Esophagus muscularis mucosa (tissue), 4 donors: ENCODE results near the gene SLC20A1. TPM values are rescaled to one million over a fixed set of nuclear protein-coding genes. Genes with fewer than 3 reads are reported as not detected.

Experiments used
- DNase-seq: peaks from one replicate; pipeline ENCODE4 v3.0.0-alpha.2; 2017; ENCODE audit errors: extremely low spot score
- H3K27ac ChIP-seq, 4 donors: fragments of 200-600 bp; sonication (generic); replicated peaks in 1 of 4; 1 replicate in 3 of 4; 2 replicates in 1 of 4; pipeline ENCODE4 v1.5.1; 2016 to 2019; ENCODE audit warnings: mild to moderate bottlenecking in 1 of 4
- H3K27me3 ChIP-seq, 4 donors: fragments of 200-600 bp; sonication (generic); one replicate each; pipeline versions ENCODE4 v1.5.1 to v1.6.0; 2016 to 2019
- H3K36me3 ChIP-seq, 4 donors: fragments of 200-600 bp; sonication (generic); one replicate each; pipeline ENCODE4 v1.5.1; 2016 to 2019
- H3K4me1 ChIP-seq, 4 donors: fragments of 200-600 bp; sonication (generic); one replicate each; pipeline ENCODE4 v1.5.1; 2016 to 2019
- H3K4me3 ChIP-seq, 4 donors: fragments of 200-600 bp; sonication (generic); 1 replicate in 2 of 4; 2 replicates in 2 of 4; pipeline ENCODE4 v1.5.1; 2016 to 2019; ENCODE audit warnings: mild to moderate bottlenecking in 4 of 4, moderate library complexity in 1 of 4
- H3K9me3 ChIP-seq, 4 donors: fragments of 200-600 bp; sonication (generic); 1 replicate in 3 of 4; 2 replicates in 1 of 4; pipeline ENCODE4 v1.5.1; 2016 to 2019
- EP300 ChIP-seq: sonication (generic); formaldehyde crosslinking; IDR thresholded peaks from one replicate; pipeline ENCODE4 v1.6.1; 2017; ENCODE audit warnings: antibody characterized with exemption
- POLR2A ChIP-seq: fragments of 450-650 bp; IDR thresholded peaks from one replicate; pipeline ENCODE4 v1.6.1; 2017; ENCODE audit warnings: antibody characterized with exemption, moderate library complexity, mild to moderate bottlenecking, low read depth
- POLR2AphosphoS5 ChIP-seq, 2 donors: sonication (generic); formaldehyde crosslinking; IDR thresholded peaks; one replicate each; pipeline ENCODE4 v1.6.1; 2017; ENCODE audit warnings: antibody characterized with exemption in 2 of 2
- WGBS: methylation state at CpG from one replicate; pipeline ENCODE4 v1.1.5; 2018; 5-methylcytosine and 5-hydroxymethylcytosine counted together
- intact Hi-C: fragments of 100-400 bp; cut with DNase I; formaldehyde crosslinking; loops from one replicate; pipeline ENCODE4 v1.15.1; 2023
- total RNA-seq, 4 donors: library from RNA; depleted of rRNA; stranded (reverse); fragments of >200 nt; gene quantifications; one replicate each; pipeline versions ENCODE4 v1.1.0 to v1.2.1, GENCODE V29; 2016
- TF ChIP-seq, protein P1 (sequence below), 3 experiments: fragments of 200-600 bp in 2 of 3; fragments of 450-650 bp in 1 of 3; sonication (generic) in 2 of 3; IDR thresholded peaks; one replicate each; pipeline ENCODE4 v1.5.1; 2017 to 2019; ENCODE audit warnings: antibody characterized with exemption in 3 of 3, mild to moderate bottlenecking in 2 of 3, moderate library complexity in 1 of 3

The SLC20A1 gene
- total RNA-seq, 4 donors from 2014 or later, result 12.0 to 34.1 (median 14.9) TPM

DNA sequence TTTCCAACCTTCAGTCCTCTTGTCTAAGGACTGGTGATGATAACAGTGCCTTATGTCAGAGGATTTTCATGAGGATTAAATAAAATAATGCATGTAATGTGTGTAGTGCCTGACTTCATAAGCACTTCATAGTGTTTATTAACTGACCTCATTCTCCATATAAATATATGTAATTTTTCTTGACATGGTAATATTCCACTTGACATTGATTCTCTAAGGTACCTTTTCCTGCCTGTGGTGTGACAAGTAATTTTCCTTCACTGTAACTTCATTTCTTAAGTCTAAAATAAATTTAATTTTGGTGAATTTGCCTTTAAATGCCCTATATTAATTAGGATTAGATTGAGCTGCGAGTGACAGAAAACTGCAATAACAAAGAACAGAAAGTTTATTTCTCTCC, 27.3 kb downstream of the SLC20A1 start:
- intact Hi-C loops, result no loop called here
- Histone ChIP-seq H3K27me3 (no peaks in the 10 kb centered on the region), H3K9me3 (no peaks in the 10 kb centered on the region), H3K27ac (no peak overlapping the region), H3K4me3 (no peak overlapping the region), H3K4me1 (peaks cover 0 to 4% (median 0%) of the 10 kb centered on the region in 4 donors), H3K36me3 (no peaks in the 10 kb centered on the region)
- DNase-seq, result no peak
- 96% methylated on average over 1 of the region's 1 CpG for WGBS
- TF ChIP-seq, protein P1, sequence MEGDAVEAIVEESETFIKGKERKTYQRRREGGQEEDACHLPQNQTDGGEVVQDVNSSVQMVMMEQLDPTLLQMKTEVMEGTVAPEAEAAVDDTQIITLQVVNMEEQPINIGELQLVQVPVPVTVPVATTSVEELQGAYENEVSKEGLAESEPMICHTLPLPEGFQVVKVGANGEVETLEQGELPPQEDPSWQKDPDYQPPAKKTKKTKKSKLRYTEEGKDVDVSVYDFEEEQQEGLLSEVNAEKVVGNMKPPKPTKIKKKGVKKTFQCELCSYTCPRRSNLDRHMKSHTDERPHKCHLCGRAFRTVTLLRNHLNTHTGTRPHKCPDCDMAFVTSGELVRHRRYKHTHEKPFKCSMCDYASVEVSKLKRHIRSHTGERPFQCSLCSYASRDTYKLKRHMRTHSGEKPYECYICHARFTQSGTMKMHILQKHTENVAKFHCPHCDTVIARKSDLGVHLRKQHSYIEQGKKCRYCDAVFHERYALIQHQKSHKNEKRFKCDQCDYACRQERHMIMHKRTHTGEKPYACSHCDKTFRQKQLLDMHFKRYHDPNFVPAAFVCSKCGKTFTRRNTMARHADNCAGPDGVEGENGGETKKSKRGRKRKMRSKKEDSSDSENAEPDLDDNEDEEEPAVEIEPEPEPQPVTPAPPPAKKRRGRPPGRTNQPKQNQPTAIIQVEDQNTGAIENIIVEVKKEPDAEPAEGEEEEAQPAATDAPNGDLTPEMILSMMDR (IDR thresholded peaks at IDR 0.05), result no peak
- no peak for TF ChIP-seq POLR2A
- TF ChIP-seq POLR2AphosphoS5 (IDR thresholded peaks at IDR 0.05), result no peak
- TF ChIP-seq EP300, result no peak

DNA sequence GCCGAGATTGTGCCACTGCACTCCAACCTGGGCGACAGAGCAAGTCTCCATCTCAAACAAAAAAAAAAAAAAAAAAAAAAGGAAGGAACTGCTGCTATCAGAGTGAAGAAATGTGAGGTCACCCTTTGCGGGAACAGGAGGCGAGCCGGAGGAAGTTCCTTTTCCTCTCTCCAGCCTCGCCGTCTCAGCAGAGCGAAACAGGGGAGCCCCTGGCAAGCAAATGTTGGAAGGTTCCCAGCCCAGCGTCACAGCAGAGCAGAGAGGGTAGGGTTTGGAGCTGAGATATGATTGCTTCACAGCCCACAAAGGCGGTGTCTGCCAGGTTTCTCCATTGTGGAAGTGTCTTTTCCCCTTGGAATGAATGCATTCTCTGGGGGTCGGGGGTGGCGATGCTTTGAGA, 28.5 kb downstream of the SLC20A1 start:
- Histone ChIP-seq H3K27ac (no peak overlapping the region), H3K4me3 (no peak overlapping the region), H3K4me1 (peaks cover 0 to 6% (median under 1%) of the 10 kb centered on the region in 4 donors), H3K27me3 (no peaks in the 10 kb centered on the region), H3K36me3 (no peaks in the 10 kb centered on the region), H3K9me3 (no peaks in the 10 kb centered on the region)
- DNase-seq, result no peak
- WGBS, result 61% methylated on average over 12 of the region's 12 CpGs
- TF ChIP-seq POLR2A (no peak), EP300 (no peak)
- TF ChIP-seq, protein P1 (IDR thresholded peaks at IDR 0.05), result no peak
- intact Hi-C loops, result no loop called here

- TF ChIP-seq POLR2AphosphoS5 (IDR thresholded peaks at IDR 0.05) (no peak), EP300 (no peak), POLR2A (no peak)
- TF ChIP-seq, protein P1 (IDR thresholded peaks at IDR 0.05), result no peak
- no peak for DNase-seq
- H3K27ac ChIP-seq, result peak overlapping the region in 3 of 4 donors; percentile 20 to 49 (median 34)
Measured at GRCh38 chr2:112679484-112679883, 33.7 kb downstream of the SLC20A1 start.

DNA sequence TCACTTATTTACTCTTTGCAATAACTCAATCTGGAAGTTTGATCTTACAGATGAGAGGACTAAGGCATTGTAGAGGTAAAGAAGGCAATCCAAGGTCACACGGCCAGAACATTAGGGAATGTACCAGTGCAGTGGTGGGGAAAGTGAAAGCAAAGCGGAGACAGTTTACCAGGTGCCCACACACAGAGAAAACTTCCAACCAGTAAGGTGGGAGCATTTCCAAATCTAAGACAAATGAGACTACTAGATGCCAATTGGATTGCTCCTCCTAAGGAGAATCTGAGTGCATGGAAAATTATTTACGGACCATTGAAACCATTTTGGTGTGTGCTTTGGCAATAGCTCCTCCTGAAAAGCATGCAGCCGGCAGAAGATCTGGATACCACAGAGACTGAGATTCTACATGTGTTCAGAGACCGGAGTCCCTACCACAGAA, 34.9 kb downstream of the SLC20A1 start:
- WGBS, result 40% methylated on average over 5 of the region's 5 CpGs
- DNase-seq, result no peak
- no peaks in the 10 kb centered on the region for H3K27me3 ChIP-seq
- peaks cover 0 to 21% (median 18%) of the 10 kb centered on the region in 4 donors for H3K4me1 ChIP-seq
- H3K9me3 ChIP-seq, result no peaks in the 10 kb centered on the region
- peak overlapping the region; percentile 11 to 33 (median 18) for H3K4me3 ChIP-seq
- no peaks in the 10 kb centered on the region for H3K36me3 ChIP-seq
- TF ChIP-seq EP300 (no peak), POLR2AphosphoS5 (IDR thresholded peaks at IDR 0.05) (no peak), POLR2A (no peak)
- TF ChIP-seq, protein P1 (IDR thresholded peaks at IDR 0.05), result no peak
- intact Hi-C loops, result no loop called here
- peak overlapping the region in 3 of 4 donors; percentile 34 to 62 (median 34) for H3K27ac ChIP-seq

More at GRCh38 chr2:112679484-112679883, 33.7 kb downstream of the SLC20A1 start:
- Histone ChIP-seq H3K9me3 (no peaks in the 10 kb centered on the region), H3K27me3 (no peaks in the 10 kb centered on the region), H3K36me3 (no peaks in the 10 kb centered on the region), H3K4me1 (peaks cover 0 to 22% (median 19%) of the 10 kb centered on the region in 4 donors), H3K4me3 (no peak overlapping the region)
- 33% methylated on average over 2 of the region's 3 CpGs for WGBS
- intact Hi-C loops, result no loop called here

- no peaks in the 10 kb centered on the region for H3K36me3 ChIP-seq
- intact Hi-C loops, result no loop called here
- peaks cover 0 to 21% (median 18%) of the 10 kb centered on the region in 4 donors for H3K4me1 ChIP-seq
- WGBS, result 89% methylated on average over 7 of the region's 7 CpGs
- no peaks in the 10 kb centered on the region for H3K27me3 ChIP-seq
- H3K27ac ChIP-seq, result no peak overlapping the region
- no peak for DNase-seq
- H3K9me3 ChIP-seq, result no peaks in the 10 kb centered on the region
- no peak overlapping the region for H3K4me3 ChIP-seq
- no peak for TF ChIP-seq EP300
- TF ChIP-seq, protein P1 (IDR thresholded peaks at IDR 0.05), result no peak
- TF ChIP-seq POLR2A, result no peak
- no peak for TF ChIP-seq POLR2AphosphoS5 (IDR thresholded peaks at IDR 0.05)
Measured at GRCh38 chr2:112682101-112682500, 36.4 kb downstream of the SLC20A1 start.
